Right lobe of liver (tissue), 4 donors: ENCODE results near the gene GMPPB.

Experiments
- POLR2A ChIP-seq: fragments of 450-650 bp; IDR thresholded peaks from one replicate; pipeline ENCODE4 v1.6.1; 2017; ENCODE audit warnings: antibody characterized with exemption, mild to moderate bottlenecking
- TF ChIP-seq, protein P1 (sequence below), 4 donors: fragments of 200-600 bp in 3 of 4; fragments of 450-650 bp in 1 of 4; IDR thresholded peaks; one replicate each; pipeline versions ENCODE4 v1.5.1 to v1.8.0; 2016 to 2022; ENCODE audit warnings: antibody characterized with exemption in 4 of 4, mild to moderate bottlenecking in 2 of 4
- donor health status: DM: no; HTN: no; CAD: no.
- donor health status: DM: no; HTN: no; CAD: no.
- donor health status: DM: no; HTN: yes; CAD: no.

- TF ChIP-seq, protein P1, sequence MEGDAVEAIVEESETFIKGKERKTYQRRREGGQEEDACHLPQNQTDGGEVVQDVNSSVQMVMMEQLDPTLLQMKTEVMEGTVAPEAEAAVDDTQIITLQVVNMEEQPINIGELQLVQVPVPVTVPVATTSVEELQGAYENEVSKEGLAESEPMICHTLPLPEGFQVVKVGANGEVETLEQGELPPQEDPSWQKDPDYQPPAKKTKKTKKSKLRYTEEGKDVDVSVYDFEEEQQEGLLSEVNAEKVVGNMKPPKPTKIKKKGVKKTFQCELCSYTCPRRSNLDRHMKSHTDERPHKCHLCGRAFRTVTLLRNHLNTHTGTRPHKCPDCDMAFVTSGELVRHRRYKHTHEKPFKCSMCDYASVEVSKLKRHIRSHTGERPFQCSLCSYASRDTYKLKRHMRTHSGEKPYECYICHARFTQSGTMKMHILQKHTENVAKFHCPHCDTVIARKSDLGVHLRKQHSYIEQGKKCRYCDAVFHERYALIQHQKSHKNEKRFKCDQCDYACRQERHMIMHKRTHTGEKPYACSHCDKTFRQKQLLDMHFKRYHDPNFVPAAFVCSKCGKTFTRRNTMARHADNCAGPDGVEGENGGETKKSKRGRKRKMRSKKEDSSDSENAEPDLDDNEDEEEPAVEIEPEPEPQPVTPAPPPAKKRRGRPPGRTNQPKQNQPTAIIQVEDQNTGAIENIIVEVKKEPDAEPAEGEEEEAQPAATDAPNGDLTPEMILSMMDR (IDR thresholded peaks at IDR 0.05), result no peak
- TF ChIP-seq POLR2A, result no peak
Measured at GRCh38 chr3:49716169-49716568, 7.6 kb downstream of the GMPPB start.
